HEK293T (cell line): ENCODE measurements around the gene SAC3D1.

Experiments
- CTCF ChIA-PET: fragments of 350-600 bp; formaldehyde crosslinking; extraction: SDS; loops from one replicate; lab custom pipeline; 2021; ENCODE audit warnings: antibody characterized with exemption, inconsistent platforms; lab: Yijun Ruan, JAX
- POLR2A ChIA-PET: fragments of 350-600 bp; formaldehyde crosslinking; extraction: SDS; loops from one replicate; lab custom pipeline; 2020; ENCODE audit warnings: antibody characterized with exemption, inconsistent platforms; lab: Yijun Ruan, JAX
- DNase-seq: peaks from one replicate; pipeline ENCODE4 v3.0.0; 2012; ENCODE audit warnings: mixed read lengths; ENCODE audit errors: extremely low spot score
- ARNT ChIP-seq: fragments of 450-650 bp; IDR thresholded peaks from 2 replicates; pipeline ENCODE4 v1.6.1; 2017; ENCODE audit warnings: mild to moderate bottlenecking
- BHLHE40 ChIP-seq: fragments of 450-650 bp; IDR thresholded peaks from 2 replicates; pipeline ENCODE4 v1.6.1; 2016; ENCODE audit warnings: mild to moderate bottlenecking, moderate library complexity, borderline replicate concordance
- CTBP1 ChIP-seq: fragments of 450-650 bp; IDR thresholded peaks from 2 replicates; pipeline ENCODE4 v1.6.1; 2016; ENCODE audit warnings: borderline replicate concordance
- ELF4 ChIP-seq: fragments of 450-650 bp; IDR thresholded peaks from 2 replicates; pipeline ENCODE4 v1.6.1; 2017; ENCODE audit warnings: antibody characterized with exemption
- FOXA1 ChIP-seq: fragments of 450-650 bp; IDR thresholded peaks from 2 replicates; pipeline ENCODE4 v1.6.1; 2016; ENCODE audit warnings: mild to moderate bottlenecking
- FOXK2 ChIP-seq: fragments of 450-650 bp; IDR thresholded peaks from 2 replicates; pipeline ENCODE4 v1.6.1; 2016; ENCODE audit warnings: mild to moderate bottlenecking
- FOXM1 ChIP-seq: fragments of 450-650 bp; IDR thresholded peaks from 2 replicates; pipeline ENCODE4 v1.6.1; 2017; ENCODE audit warnings: mild to moderate bottlenecking, borderline replicate concordance
- HDGF ChIP-seq: fragments of 450-650 bp; IDR thresholded peaks from 2 replicates; pipeline ENCODE4 v1.6.1; 2017; ENCODE audit warnings: antibody characterized with exemption, borderline replicate concordance
- L3MBTL2 ChIP-seq: fragments of 450-650 bp; conservative IDR thresholded peaks from 2 replicates; pipeline ENCODE4 v1.6.1; 2016; ENCODE audit warnings: mild to moderate bottlenecking
- LEF1 ChIP-seq: fragments of 450-650 bp; IDR thresholded peaks from 2 replicates; pipeline ENCODE4 v1.6.1; 2017; ENCODE audit warnings: mild to moderate bottlenecking, borderline replicate concordance
- NFRKB ChIP-seq: fragments of 450-650 bp; IDR thresholded peaks from 2 replicates; pipeline ENCODE4 v1.6.1; 2016; ENCODE audit warnings: mild to moderate bottlenecking, moderate library complexity
- PKNOX1 ChIP-seq: fragments of 450-650 bp; IDR thresholded peaks from 2 replicates; pipeline ENCODE4 v1.6.1; 2016
- SP1 ChIP-seq: fragments of 450-650 bp; IDR thresholded peaks from 2 replicates; pipeline ENCODE4 v1.6.1; 2017
- SUZ12 ChIP-seq: fragments of 450-650 bp; IDR thresholded peaks from 2 replicates; pipeline ENCODE4 v1.6.1; 2016; ENCODE audit warnings: mild to moderate bottlenecking
- TARDBP ChIP-seq: fragments of 450-650 bp; IDR thresholded peaks from 2 replicates; pipeline ENCODE4 v1.6.1; 2016
- ZNF384 ChIP-seq: fragments of 450-650 bp; IDR thresholded peaks from 2 replicates; pipeline ENCODE4 v1.6.1; 2016

SAC3D1 gene

GRCh38 chr11:65065851-65066250 is 24.8 kb downstream of the SAC3D1 start:
- ChIA-PET CTCF (no interaction called here), POLR2A (interaction anchor here (0.5 kb wide), 1 partner anchor 193 kb away, joined by 3 read pairs; no protein-coding TSS in a partner anchor)
- TF ChIP-seq NFRKB (no peak), SP1 (no peak), LEF1 (no peak), PKNOX1 (no peak), FOXK2 (no peak), ELF4 (no peak), CTBP1 (no peak), HDGF (no peak), L3MBTL2 (no peak), TARDBP (no peak), ZNF384 (no peak), FOXA1 (no peak), FOXM1 (no peak), ARNT (no peak), BHLHE40 (no peak), SUZ12 (no peak)
- no peak for DNase-seq

GRCh38 chr11:65066315-65066714 is 25.3 kb downstream of the SAC3D1 start:
- DNase-seq: no peak
- POLR2A ChIA-PET: interaction anchor here (1.3 kb wide), 1 partner anchor 16 kb away, joined by 3 read pairs; no protein-coding TSS in a partner anchor
- CTCF ChIA-PET: no interaction called here
- TF ChIP-seq HDGF: no peak

- POLR2A ChIA-PET: interaction anchor here (1.3 kb wide), 1 partner anchor 16 kb away, joined by 3 read pairs; no protein-coding TSS in a partner anchor
- DNase-seq: no peak
- TF ChIP-seq ELF4: no peak
- TF ChIP-seq SUZ12: no peak
- TF ChIP-seq SP1: no peak
- no peak for TF ChIP-seq L3MBTL2
- no peak for TF ChIP-seq LEF1
- TF ChIP-seq ZNF384: no peak
- no peak for TF ChIP-seq ARNT
- TF ChIP-seq BHLHE40: no peak
- no peak for TF ChIP-seq TARDBP
- TF ChIP-seq FOXM1: no peak
- no peak for TF ChIP-seq CTBP1
- no peak for TF ChIP-seq HDGF
- no peak for TF ChIP-seq NFRKB
- CTCF ChIA-PET: no interaction called here
Observed at GRCh38 chr11:65066805-65067291, 25.8 kb downstream of the SAC3D1 start.

- TF ChIP-seq ZNF384 (no peak), SUZ12 (no peak), PKNOX1 (no peak), ELF4 (no peak), FOXA1 (no peak), CTBP1 (no peak), HDGF (no peak), ARNT (no peak), FOXM1 (no peak), FOXK2 (no peak), BHLHE40 (no peak), SP1 (no peak), L3MBTL2 (no peak), LEF1 (no peak)
- POLR2A ChIA-PET: interaction anchor here (1.3 kb wide), 1 partner anchor 15 kb away, joined by 3 read pairs; no protein-coding TSS in a partner anchor
- DNase-seq: no peak
- CTCF ChIA-PET: no interaction called here
Observed at GRCh38 chr11:65067446-65067845, 26.4 kb downstream of the SAC3D1 start.

GRCh38 chr11:65069217-65069616 is 28.2 kb downstream of the SAC3D1 start:
- TF ChIP-seq FOXM1 (no peak), L3MBTL2 (no peak), TARDBP (no peak), ELF4 (no peak), CTBP1 (no peak), SP1 (no peak), FOXA1 (no peak), ARNT (no peak), ZNF384 (no peak), HDGF (no peak), NFRKB (no peak), BHLHE40 (no peak)
- DNase-seq: no peak
- POLR2A ChIA-PET: interaction anchor here (1.4 kb wide), 2 partner anchors 13 to 28 kb away, joined by 3 to 7 read pairs; partner anchors contain the start of gene SAC3D1
- CTCF ChIA-PET: interaction anchor here (1.0 kb wide), 1 partner anchor 246 kb away, joined by 3 read pairs; no protein-coding TSS in a partner anchor

- ChIA-PET CTCF (interaction anchor here (1.0 kb wide), 1 partner anchor 58 kb away, joined by 3 read pairs; no protein-coding TSS in a partner anchor), POLR2A (interaction anchor here (1.5 kb wide), 1 partner anchor 31 kb away, joined by 4 read pairs; the partner anchor contains the start of gene SAC3D1)
- TF ChIP-seq PKNOX1: no peak
- TF ChIP-seq SP1: no peak
- no peak for TF ChIP-seq LEF1
- TF ChIP-seq TARDBP: no peak
- TF ChIP-seq FOXK2: no peak
- TF ChIP-seq ELF4: no peak
- no peak for DNase-seq
Observed at GRCh38 chr11:65071907-65072630, 31.1 kb downstream of the SAC3D1 start.
